Right cardiac atrium (tissue), 5 donors: Measurements from ENCODE around the gene NUCB1. TPM values are rescaled to one million over a fixed set of nuclear protein-coding genes. Genes with fewer than 3 reads are reported as not detected.

Experiments
- ATAC-seq, 2 donors: fragments of 200-7000 bp; cut with Tn5 transposase; one replicate each; pipeline versions ENCODE4 v1.8.0 to v1.9.1; 2020; ENCODE audit warnings: moderate library complexity in 2 of 2, mild to moderate bottlenecking in 1 of 2
- DNase-seq, 3 donors: peaks; one replicate each; pipeline ENCODE4 v3.0.0-alpha.2; 2020
- H3K27ac ChIP-seq: one replicate; pipeline ENCODE4 v1.5.1; 2013; ENCODE audit warnings: mild to moderate bottlenecking, low read length, control low read depth, moderate library complexity
- H3K27me3 ChIP-seq: one replicate; pipeline ENCODE4 v1.6.1; 2013; ENCODE audit not compliant: control insufficient read depth, insufficient read depth
- H3K4me1 ChIP-seq: one replicate; pipeline ENCODE4 v1.6.1; 2013; ENCODE audit warnings: low read length; ENCODE audit not compliant: control insufficient read depth, insufficient read depth
- H3K4me3 ChIP-seq: one replicate; pipeline ENCODE4 v1.5.1; 2013; ENCODE audit warnings: low read length, control low read depth
- H3K9me3 ChIP-seq: one replicate; pipeline ENCODE4 v1.6.1; 2013; ENCODE audit warnings: low read length; ENCODE audit not compliant: control insufficient read depth
- WGBS: extraction: QIAGEN DNeasy Blood & Tissue Kit; methylation state at CpG from one replicate; pipeline ENCODE4 v1.1.7; 2013; 5-methylcytosine and 5-hydroxymethylcytosine counted together
- intact Hi-C, 4 donors: fragments of 100-400 bp; cut with DNase I; formaldehyde crosslinking; loops; one replicate each; pipeline versions ENCODE4 v1.11.0 to v1.14.0; 2022 to 2023
- long read RNA-seq, 4 donors: library from polyadenylated mRNA; unstranded; transcript quantifications; one replicate each; pipeline ENCODE4 v2.0.0, GENCODE V29; 2020 to 2021
- polyA plus RNA-seq: library from polyadenylated mRNA; stranded (reverse); fragments of 200-250 nt; gene quantifications from one replicate; pipeline ENCODE4 v1.2.3, GENCODE V29; 2013
- total RNA-seq, 4 donors: library from RNA; stranded (reverse); fragmentation: NEBNext Ultra II Directional; extraction: Animal tissue kit (Norgen Biotek cat#: 25700); gene quantifications; one replicate each; pipeline ENCODE4 v1.2.1, GENCODE V29; 2021
- donor health status: healthy with polysubstance abuse.
- donor health status: DM: no; HTN: yes; CAD: no.
- donor health status: DM: no; HTN: no; CAD: no.
- donor health status: DM: no; HTN: yes; CAD: no; lungs with severe emphysema.
- donor health status: DM: yes; HTN: yes; CAD: no.

The NUCB1 gene
- 100 to 1,000 TPM; 275 to 327 (median 307) TPM for total RNA-seq
- 213 TPM for polyA plus RNA-seq
- long read RNA-seq, donor 1, transcript NUCB1-201 (13 exons, 2,668 nt): major isoform, 803 of 1,044 reads
- long read RNA-seq, donor 1, partial matches to known transcripts: 204 of 1,044 reads
- long read RNA-seq, donor 1, other reads (novel, unspliced or antisense): 37 of 1,044 reads
- long read RNA-seq, donor 2, transcript NUCB1-201 (13 exons, 2,668 nt): major isoform, 455 of 561 reads
- long read RNA-seq, donor 2, partial matches to known transcripts: 76 of 561 reads
- long read RNA-seq, donor 2, other reads (novel, unspliced or antisense): 30 of 561 reads
- long read RNA-seq, donor 3, transcript NUCB1-201 (13 exons, 2,668 nt): major isoform, 2,308 of 2,846 reads
- long read RNA-seq, donor 3, partial matches to known transcripts: 438 of 2,846 reads
- long read RNA-seq, donor 3, other reads (novel, unspliced or antisense): 96 of 2,846 reads
- long read RNA-seq, donor 4, transcript NUCB1-201 (13 exons, 2,668 nt): major isoform, 470 of 576 reads
- long read RNA-seq, donor 4, partial matches to known transcripts: 87 of 576 reads
- long read RNA-seq, donor 4, other reads (novel, unspliced or antisense): 19 of 576 reads

GRCh38 chr19:48899781-48900476, at the start of gene NUCB1:
Gene NUCB1 (plus strand): TSS chr19:48900312. CDS start chr19:48900797, 485 bp downstream.
- peak; percentile 100 for DNase-seq
- Histone ChIP-seq H3K4me1 (peaks cover 6% of the 10 kb centered on the region), H3K4me3 (peak within 1 kb of the TSS; percentile 90), H3K27ac (peak within 1 kb of the TSS; percentile 93), H3K27me3 (no peaks in the 10 kb centered on the region), H3K9me3 (no peaks in the 10 kb centered on the region)
- intact Hi-C loops: loop anchor here in 3 of 4 donors (5.0 to 10.0 kb wide), 3 partner anchors 52 to 65 kb away; partner anchors contain the start of genes BAX (in 2 of the 3) and FTL (in 1 of the 3)
- ATAC-seq: peak; percentile 97
- 7% methylated on average over 34 of the region's 34 CpGs for WGBS

DNA sequence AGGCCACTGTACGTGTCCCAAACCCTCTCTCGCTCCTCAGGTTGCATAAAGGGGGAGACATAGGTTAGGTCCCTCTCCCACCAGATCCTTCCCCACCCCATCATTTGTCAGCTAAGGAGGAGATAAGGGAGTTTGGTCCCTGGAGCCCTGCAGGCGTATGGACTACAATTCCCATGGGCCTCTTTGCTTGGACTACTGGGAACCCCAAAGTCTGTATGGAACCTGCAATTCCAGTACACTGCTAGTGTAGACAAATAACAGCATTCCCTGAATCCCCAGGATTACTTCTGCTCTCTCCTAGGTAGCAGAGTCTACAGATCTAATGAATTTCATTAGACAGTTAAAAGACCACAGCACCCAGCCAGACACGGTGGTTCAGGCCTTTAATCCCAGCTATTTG, 47.8 kb upstream of the NUCB1 start:
- Histone ChIP-seq H3K27ac (no peak overlapping the region), H3K4me3 (no peak overlapping the region), H3K27me3 (no peaks in the 10 kb centered on the region), H3K9me3 (no peaks in the 10 kb centered on the region), H3K4me1 (no peaks in the 10 kb centered on the region)
- WGBS: 91% methylated on average over 4 of the region's 4 CpGs
- no peak for DNase-seq
- ATAC-seq: no peak
- intact Hi-C loops: no loop called here

DNA sequence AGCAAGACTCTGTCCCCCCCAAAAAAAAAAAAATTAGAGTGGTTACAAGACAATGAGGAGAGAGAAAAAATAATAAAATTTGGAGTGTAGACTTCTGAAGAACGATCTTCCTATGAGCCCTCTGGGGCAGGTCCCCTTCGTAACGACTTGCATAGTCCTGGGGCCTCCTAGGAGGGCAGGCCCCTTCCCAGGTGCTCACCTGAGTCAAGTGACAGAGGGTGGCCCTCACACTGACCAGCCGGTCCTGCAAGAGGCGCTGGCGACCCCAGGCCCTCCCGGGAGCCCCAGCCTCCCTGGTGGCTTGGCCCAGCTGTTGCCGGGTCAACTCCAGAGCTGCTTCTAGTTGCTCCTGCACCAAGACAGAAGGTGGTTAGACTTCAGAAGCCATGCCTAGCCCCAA, 46.6 kb upstream of the NUCB1 start:
- WGBS: 90% methylated on average over 8 of the region's 8 CpGs
- Histone ChIP-seq H3K4me3 (no peak overlapping the region), H3K27ac (no peak overlapping the region), H3K4me1 (no peaks in the 10 kb centered on the region), H3K9me3 (no peaks in the 10 kb centered on the region), H3K27me3 (no peaks in the 10 kb centered on the region)
- DNase-seq (no peak), ATAC-seq (peak; percentile 22 to 23)
- intact Hi-C loops: no loop called here

- Histone ChIP-seq H3K4me3 (no peak overlapping the region), H3K27me3 (no peaks in the 10 kb centered on the region), H3K4me1 (no peaks in the 10 kb centered on the region), H3K27ac (no peak overlapping the region), H3K9me3 (no peaks in the 10 kb centered on the region)
- WGBS: 80% methylated on average over 7 of the region's 7 CpGs
- intact Hi-C loops: no loop called here
- DNase-seq (no peak), ATAC-seq (no peak)
Measured at GRCh38 chr19:48854103-48854502, 46.0 kb upstream of the NUCB1 start.

DNA sequence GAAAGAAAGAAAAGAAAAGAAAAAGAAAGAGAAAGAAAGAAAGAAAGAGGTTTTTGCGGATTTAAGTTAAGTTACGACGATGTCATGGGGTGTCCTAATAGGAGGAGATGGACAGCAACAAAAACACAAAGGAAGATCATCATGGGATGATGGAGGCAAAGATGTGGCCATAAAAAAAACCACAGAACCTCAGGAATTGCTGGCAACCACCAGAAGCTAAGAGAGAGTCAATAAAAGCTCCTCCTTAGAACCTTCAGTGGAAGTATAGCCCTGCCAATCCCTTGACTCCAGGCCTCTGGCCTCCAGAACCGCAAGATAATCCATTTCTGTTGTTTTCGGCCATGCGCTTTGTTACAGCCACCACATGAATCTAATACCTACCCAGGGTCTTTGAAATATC, 43.2 kb upstream of the NUCB1 start:
- no peak for ATAC-seq
- intact Hi-C loops: no loop called here
- no peaks in the 10 kb centered on the region for H3K9me3 ChIP-seq
- H3K27ac ChIP-seq: no peak overlapping the region
- WGBS: 96% methylated on average over 6 of the region's 6 CpGs
- no peaks in the 10 kb centered on the region for H3K4me1 ChIP-seq
- no peak for DNase-seq
- no peaks in the 10 kb centered on the region for H3K27me3 ChIP-seq
- H3K4me3 ChIP-seq: no peak overlapping the region

- peak; percentile 49 for ATAC-seq
Measured at GRCh38 chr19:48858984-48859710, 41.0 kb upstream of the NUCB1 start.

DNA sequence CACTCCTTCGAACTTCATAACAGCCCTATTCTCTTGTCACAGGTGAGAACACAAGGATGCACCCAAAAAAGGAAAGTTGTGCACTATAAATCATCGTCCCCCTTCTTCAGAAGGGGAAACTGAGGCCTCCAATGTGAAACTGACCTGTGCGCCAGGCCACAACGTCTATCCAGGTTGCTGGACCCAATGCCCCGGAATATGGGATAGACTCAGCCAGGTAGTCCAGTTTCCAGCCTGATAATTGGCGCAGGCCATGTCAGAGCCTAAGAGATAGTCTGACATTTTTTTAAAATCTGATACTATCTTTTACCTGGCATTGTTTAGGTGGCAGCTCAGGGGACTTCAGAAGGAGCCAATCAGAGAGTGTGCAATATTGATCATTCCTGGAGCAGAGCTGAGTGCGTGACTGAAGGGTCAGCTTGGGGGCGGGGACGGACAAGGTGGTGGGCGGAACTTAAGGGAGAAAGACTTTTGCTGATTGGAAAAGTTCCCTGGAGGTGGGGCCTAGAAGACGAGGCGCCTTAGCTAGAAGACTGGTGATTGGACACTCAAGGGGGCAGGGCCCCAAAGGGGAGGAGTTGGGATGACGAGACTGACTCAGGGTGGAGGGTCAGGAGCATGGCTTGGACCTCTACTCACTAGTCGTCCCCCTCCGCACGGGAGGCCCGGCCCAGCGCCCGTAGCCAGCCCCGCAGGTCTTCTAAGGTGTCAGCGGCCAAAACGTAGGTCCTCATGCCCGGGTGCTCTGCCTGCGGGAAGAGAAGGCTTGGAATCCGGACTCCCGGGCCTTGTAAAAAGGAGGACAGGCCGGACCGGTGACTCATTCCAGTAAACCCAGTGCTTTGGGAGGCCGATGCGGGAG, 40.2 kb upstream of the NUCB1 start:
- Histone ChIP-seq H3K4me3 (no peak overlapping the region), H3K4me1 (no peaks in the 10 kb centered on the region), H3K27ac (no peak overlapping the region), H3K9me3 (no peaks in the 10 kb centered on the region), H3K27me3 (no peaks in the 10 kb centered on the region)
- intact Hi-C loops: no loop called here
- 84% methylated on average over 30 of the region's 30 CpGs for WGBS
- ATAC-seq: peak; percentile 33 to 50
- no peak for DNase-seq

More at GRCh38 chr19:48858984-48859710, 41.0 kb upstream of the NUCB1 start:
- WGBS: 53% methylated on average over 34 of the region's 34 CpGs
- Histone ChIP-seq H3K27ac (no peak overlapping the region), H3K9me3 (no peaks in the 10 kb centered on the region), H3K4me1 (no peaks in the 10 kb centered on the region), H3K27me3 (no peaks in the 10 kb centered on the region), H3K4me3 (no peak overlapping the region)
- DNase-seq: peak; percentile 53 to 78 (median 65)
- intact Hi-C loops: no loop called here

- H3K27me3 ChIP-seq: no peaks in the 10 kb centered on the region
- ATAC-seq (no peak), DNase-seq (no peak)
- WGBS: 84% methylated on average over 18 of the region's 18 CpGs
- intact Hi-C loops: no loop called here
- no peak overlapping the region for H3K4me3 ChIP-seq
- H3K9me3 ChIP-seq: no peaks in the 10 kb centered on the region
- H3K27ac ChIP-seq: no peak overlapping the region
- H3K4me1 ChIP-seq: no peaks in the 10 kb centered on the region
Measured at GRCh38 chr19:48861313-48861712, 38.8 kb upstream of the NUCB1 start.

GRCh38 chr19:48862827-48863226, 37.3 kb upstream of the NUCB1 start:
- no peak for DNase-seq
- Histone ChIP-seq H3K9me3 (no peaks in the 10 kb centered on the region), H3K4me1 (peaks cover 5% of the 10 kb centered on the region), H3K27me3 (no peaks in the 10 kb centered on the region), H3K27ac (no peak overlapping the region), H3K4me3 (no peak overlapping the region)
- 81% methylated on average over 7 of the region's 7 CpGs for WGBS
- ATAC-seq: no peak
- intact Hi-C loops: no loop called here

DNA sequence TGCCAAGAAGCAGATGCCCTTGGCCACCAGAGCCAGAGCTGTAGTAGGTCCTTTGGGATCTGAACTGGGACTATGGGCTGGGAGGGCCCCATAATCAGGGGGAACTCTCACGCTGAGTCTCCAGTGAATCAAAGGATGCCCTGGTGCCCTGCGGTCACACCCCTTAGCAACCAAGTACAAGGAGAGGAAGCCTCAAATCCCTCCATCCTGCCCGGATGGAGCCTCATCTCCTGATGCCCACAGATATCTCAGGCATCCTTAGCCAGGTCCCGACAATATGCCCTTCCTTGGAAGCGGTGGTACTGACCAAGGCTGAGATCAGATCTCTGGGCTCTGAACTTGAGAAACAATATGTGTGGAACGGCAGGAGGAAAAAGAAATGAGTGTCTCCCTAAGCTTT, 33.4 kb upstream of the NUCB1 start:
- WGBS: 47% methylated on average over 6 of the region's 6 CpGs
- H3K27me3 ChIP-seq: no peaks in the 10 kb centered on the region
- no peak overlapping the region for H3K27ac ChIP-seq
- H3K4me1 ChIP-seq: peaks cover 5% of the 10 kb centered on the region
- intact Hi-C loops: no loop called here
- no peak overlapping the region for H3K4me3 ChIP-seq
- no peak for ATAC-seq
- no peaks in the 10 kb centered on the region for H3K9me3 ChIP-seq
- DNase-seq: no peak
